ENCODE data around the gene ALG11. TPM values are rescaled to one million over a fixed set of nuclear protein-coding genes. Genes with fewer than 3 reads are reported as not detected.

The ALG11 gene
- total RNA-seq, 6 donors from 2014 or later = 10.5 to 34.4 (median 22.7) TPM

GRCh38 chr13:52016296-52016695 is 4.1 kb downstream of the ALG11 start:
- Histone ChIP-seq H3K9me3 (no peaks in the 10 kb centered on the region), H3K27me3 (no peaks in the 10 kb centered on the region), H3K36me3 (peaks cover 0 to 29% (median 9%) of the 10 kb centered on the region in 4 donors), H3K4me1 (peaks cover 10 to 14% (median 12%) of the 10 kb centered on the region in 4 donors), H3K27ac (no peak overlapping the region), H3K4me3 (no peak overlapping the region)
- 98 to 100% methylated on average over 2 to 3 of the region's 3 CpGs for WGBS, 2 donors
- no peak for TF ChIP-seq POLR2AphosphoS5 (IDR thresholded peaks at IDR 0.05)
- no peak for TF ChIP-seq EP300 (IDR thresholded peaks at IDR 0.05)
- TF ChIP-seq, protein P1, sequence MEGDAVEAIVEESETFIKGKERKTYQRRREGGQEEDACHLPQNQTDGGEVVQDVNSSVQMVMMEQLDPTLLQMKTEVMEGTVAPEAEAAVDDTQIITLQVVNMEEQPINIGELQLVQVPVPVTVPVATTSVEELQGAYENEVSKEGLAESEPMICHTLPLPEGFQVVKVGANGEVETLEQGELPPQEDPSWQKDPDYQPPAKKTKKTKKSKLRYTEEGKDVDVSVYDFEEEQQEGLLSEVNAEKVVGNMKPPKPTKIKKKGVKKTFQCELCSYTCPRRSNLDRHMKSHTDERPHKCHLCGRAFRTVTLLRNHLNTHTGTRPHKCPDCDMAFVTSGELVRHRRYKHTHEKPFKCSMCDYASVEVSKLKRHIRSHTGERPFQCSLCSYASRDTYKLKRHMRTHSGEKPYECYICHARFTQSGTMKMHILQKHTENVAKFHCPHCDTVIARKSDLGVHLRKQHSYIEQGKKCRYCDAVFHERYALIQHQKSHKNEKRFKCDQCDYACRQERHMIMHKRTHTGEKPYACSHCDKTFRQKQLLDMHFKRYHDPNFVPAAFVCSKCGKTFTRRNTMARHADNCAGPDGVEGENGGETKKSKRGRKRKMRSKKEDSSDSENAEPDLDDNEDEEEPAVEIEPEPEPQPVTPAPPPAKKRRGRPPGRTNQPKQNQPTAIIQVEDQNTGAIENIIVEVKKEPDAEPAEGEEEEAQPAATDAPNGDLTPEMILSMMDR (IDR thresholded peaks at IDR 0.05) = no peak
- no peak for TF ChIP-seq POLR2A (IDR thresholded peaks at IDR 0.05)
- ATAC-seq (ENCODE audit: low FRiP score in 2 of 2) = no peak
- no peak for DNase-seq

DNA sequence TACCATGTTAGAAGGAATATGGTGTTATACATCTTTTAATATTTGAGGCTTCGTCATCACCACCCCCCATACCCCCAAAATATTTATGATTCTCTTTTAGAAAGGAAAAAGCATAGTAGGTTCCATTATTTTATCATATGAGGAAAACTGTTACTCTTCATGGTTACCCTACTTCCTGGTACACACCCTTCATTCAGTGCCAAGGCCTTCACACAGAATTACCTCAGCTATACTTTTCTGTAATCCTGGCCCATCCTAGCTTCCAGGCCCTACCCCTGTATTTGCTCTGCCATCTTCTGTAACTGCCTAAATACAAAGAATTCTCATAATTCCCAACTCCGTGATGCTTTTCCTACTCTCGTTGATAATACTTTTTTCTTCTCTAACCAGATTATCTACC is 8.0 kb downstream of the ALG11 start:
- TF ChIP-seq POLR2A (IDR thresholded peaks at IDR 0.05) (no peak), POLR2AphosphoS5 (IDR thresholded peaks at IDR 0.05) (no peak), EP300 (IDR thresholded peaks at IDR 0.05) (no peak)
- TF ChIP-seq, protein P1 (IDR thresholded peaks at IDR 0.05) = no peak
- no peak overlapping the region for H3K4me3 ChIP-seq
- ATAC-seq (ENCODE audit: low FRiP score in 2 of 2) = no peak
- DNase-seq = no peak
- no peaks in the 10 kb centered on the region for H3K9me3 ChIP-seq
- 95 to 96% methylated on average over 3 of the region's 3 CpGs for WGBS, 2 donors
- peaks cover 0 to 61% (median 18%) of the 10 kb centered on the region in 4 donors for H3K36me3 ChIP-seq
- no peak overlapping the region for H3K27ac ChIP-seq
- no peaks in the 10 kb centered on the region for H3K27me3 ChIP-seq
- H3K4me1 ChIP-seq = peaks cover 0 to under 1% (median 0%) of the 10 kb centered on the region in 4 donors

- Histone ChIP-seq H3K4me3 (no peak overlapping the region), H3K4me1 (peaks cover 0 to 15% (median 2%) of the 10 kb centered on the region in 4 donors), H3K9me3 (no peaks in the 10 kb centered on the region), H3K36me3 (peaks cover 0 to 80% (median 16%) of the 10 kb centered on the region in 4 donors), H3K27ac (no peak overlapping the region), H3K27me3 (no peaks in the 10 kb centered on the region)
- 94 to 100% methylated on average over 2 of the region's 2 CpGs for WGBS, 2 donors
- no peak for ATAC-seq (ENCODE audit: low FRiP score in 2 of 2)
- DNase-seq = no peak
- TF ChIP-seq POLR2A (IDR thresholded peaks at IDR 0.05) (no peak), EP300 (IDR thresholded peaks at IDR 0.05) (no peak), POLR2AphosphoS5 (IDR thresholded peaks at IDR 0.05) (no peak)
- TF ChIP-seq, protein P1 (IDR thresholded peaks at IDR 0.05) = no peak
Observed at GRCh38 chr13:52022356-52022755, 10.2 kb downstream of the ALG11 start.

GRCh38 chr13:52024481-52024880 is 12.3 kb downstream of the ALG11 start, which contains the start of gene UTP14C:
Gene UTP14C (plus strand): TSS chr13:52024691. CDS start chr13:52028805, 4,114 bp downstream.
- H3K4me1 ChIP-seq = peaks cover 0 to 16% (median 2%) of the 10 kb centered on the region in 4 donors
- no peaks in the 10 kb centered on the region for H3K9me3 ChIP-seq
- H3K27ac ChIP-seq = no peak within 1 kb of the TSS
- TF ChIP-seq POLR2A (IDR thresholded peaks at IDR 0.05) = no peak
- no peak for TF ChIP-seq EP300 (IDR thresholded peaks at IDR 0.05)
- TF ChIP-seq, protein P1 (IDR thresholded peaks at IDR 0.05) = no peak
- TF ChIP-seq POLR2AphosphoS5 (IDR thresholded peaks at IDR 0.05) = no peak
- peaks cover 0 to 78% (median 16%) of the 10 kb centered on the region in 4 donors for H3K36me3 ChIP-seq
- DNase-seq (no peak), ATAC-seq (ENCODE audit: low FRiP score in 2 of 2) (no peak)
- WGBS, 2 donors = 98 to 100% methylated on average over 3 of the region's 3 CpGs
- no peak within 1 kb of the TSS for H3K4me3 ChIP-seq
- H3K27me3 ChIP-seq = no peaks in the 10 kb centered on the region
